Embryonic facial prominence (tissue), 1 donor: ENCODE data around the gene STX1B.

Experiments
- DNase-seq: peaks from one replicate; pipeline ENCODE4 v3.0.0-alpha.2; 2016; ENCODE audit errors: extremely low spot score

STX1B gene

DNA sequence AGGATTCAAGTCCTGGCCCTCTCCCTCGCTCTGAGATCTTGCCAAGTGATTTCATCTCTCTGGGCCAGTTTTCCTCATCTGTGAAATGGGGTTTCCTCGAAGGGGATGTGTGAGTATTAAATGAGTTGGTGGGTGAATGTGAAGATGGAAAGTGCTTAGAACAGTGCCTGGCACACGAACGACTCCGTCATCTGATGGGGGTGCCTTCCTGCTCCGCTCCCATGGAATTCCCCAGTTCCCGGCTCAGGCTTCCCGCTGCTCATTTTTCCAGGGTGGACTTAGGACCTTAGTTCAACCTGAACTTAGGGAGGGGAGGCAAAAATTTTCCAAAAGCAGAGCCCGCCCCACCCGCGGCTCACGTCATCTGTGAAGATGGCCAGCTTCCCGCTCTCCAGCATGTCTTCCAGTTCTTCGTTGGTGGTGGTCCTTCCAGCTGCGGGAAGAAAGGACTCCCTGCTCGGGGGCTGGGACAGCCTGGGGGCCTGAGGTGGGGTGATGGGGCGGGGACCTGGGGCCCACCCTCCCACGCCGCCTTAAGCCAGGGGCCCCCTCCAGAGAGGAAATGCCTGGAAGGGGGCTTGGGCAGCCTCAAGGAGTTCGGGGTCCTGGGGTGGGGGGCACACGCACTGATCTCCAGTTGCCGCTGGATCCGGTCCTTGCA is 14.0 kb downstream of the STX1B start:
- DNase-seq = no peak

DNA sequence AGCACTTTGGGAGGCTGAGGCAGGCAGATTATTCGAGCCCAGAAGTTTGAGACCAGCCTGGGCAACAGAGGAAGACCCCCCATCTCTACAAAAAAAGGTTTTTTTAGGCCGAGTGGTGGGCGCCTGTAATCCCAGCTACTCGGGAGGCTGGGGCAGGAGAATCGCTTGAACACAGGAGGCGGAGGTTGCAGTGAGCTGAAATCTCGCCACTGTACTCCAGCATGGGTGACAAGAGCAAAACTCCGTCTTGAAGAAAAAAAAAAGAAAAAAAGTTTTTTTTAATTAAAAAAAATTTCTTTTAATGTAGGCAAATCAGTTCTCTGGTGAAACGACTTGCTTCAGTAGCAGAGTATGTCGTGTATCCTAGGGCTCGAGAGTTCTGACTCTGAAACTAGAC is 14.5 kb downstream of the STX1B start:
- DNase-seq = no peak

DNA sequence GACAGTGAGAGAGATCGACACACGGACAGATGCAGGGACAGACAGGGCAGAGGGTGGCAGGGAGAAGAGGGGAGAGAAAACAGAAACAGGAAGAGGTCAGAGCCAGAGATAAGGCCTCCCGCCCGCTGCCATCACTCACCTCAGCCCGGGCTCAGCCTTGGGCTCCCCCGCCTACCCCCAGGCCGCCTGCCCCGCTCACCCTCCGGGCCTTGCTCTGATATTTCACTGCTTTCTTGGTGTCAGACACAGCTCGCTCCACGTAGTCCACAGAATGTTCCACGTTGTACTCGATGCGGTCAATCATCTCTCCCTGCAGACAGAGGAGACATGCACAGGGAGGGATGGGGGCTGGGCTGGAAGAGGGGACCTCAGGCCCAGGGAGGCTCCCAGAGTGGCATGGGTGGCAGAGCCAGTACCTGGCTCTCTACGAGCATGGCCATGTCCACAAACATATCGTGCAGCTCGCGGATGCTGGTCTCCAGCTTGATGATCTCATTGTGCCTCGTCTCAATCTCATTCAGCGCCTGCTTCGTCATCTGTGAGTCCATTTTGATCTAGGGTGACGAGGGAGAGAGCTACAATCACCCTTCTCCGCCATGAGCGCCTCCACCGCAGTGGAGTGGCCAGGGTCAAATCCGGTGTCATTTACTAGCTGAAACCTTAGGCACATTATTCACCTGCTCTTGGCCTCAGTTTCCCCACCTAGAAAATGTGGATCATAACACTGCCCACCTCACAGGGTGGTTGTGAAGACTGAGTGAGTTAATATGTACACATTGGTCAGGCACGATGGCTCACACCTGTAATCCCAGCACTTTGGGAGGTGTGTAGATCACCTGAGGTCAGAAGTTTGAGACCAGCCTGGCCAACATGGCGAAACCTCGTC is 17.3 kb downstream of the STX1B start:
- no peak for DNase-seq

DNA sequence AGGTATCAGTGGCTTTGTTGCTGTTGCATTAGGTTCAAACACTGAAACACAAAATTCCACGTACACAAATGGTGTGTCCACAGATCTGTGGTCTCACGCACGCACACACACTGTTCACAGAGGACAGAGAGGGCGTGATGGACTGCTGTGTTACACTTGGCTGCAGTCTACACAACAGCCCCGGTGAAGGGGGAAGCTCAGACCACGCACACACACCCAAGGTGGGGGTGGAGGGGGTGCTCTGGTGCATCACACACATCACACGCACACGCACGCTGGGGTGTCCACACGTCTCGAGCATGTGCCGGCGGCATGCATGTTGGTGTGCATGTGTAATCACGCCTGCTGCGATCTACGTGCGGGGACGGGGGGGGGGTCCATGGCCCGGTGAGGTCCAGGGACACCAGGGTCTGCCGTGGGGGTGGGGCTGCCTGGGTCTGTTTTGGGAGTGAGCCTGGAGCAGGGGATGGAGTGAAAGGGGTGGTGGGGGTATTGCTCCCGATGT is 18.1 kb downstream of the STX1B start:
- DNase-seq = no peak

DNA sequence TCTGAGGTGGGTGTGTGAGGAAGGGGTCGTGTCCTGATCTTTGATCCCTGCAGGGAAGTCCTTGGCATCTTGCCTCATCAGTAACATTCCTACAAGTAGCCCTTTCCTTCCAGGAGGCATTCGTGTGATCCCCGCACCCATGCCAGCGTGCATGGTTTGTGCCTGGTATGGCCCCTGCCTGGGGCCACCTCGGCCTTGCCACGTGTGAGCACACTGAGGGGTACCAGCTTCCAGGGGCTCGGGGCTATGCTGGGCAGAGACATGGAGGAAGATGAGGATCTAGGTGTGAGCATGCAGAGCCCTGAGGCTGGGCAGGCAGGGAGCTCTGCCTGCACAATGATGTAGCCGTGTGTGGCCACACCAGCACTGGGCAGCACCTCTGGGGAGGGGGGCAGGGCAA is 19.4 kb downstream of the STX1B start:
- no peak for DNase-seq

DNA sequence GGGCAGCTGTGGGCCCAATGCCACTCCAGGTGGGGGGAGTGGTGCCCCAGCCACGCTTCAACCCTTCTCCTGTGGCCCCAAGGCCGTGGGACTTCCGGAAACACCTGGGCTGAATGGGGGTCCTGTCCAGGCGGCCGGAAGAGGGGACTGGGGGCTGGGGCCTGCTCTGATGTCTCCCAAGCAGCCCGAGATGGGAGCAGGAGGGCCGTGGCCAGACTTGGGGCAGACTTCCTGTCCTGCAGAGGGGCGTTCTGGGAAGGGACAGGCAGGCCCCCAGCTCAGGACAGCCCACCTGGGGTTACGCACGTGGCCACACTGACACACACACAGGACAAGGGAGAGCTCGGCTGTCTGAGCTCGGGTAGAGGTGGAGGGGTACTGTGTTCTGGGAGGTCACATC is 20.3 kb downstream of the STX1B start:
- DNase-seq = no peak

DNA sequence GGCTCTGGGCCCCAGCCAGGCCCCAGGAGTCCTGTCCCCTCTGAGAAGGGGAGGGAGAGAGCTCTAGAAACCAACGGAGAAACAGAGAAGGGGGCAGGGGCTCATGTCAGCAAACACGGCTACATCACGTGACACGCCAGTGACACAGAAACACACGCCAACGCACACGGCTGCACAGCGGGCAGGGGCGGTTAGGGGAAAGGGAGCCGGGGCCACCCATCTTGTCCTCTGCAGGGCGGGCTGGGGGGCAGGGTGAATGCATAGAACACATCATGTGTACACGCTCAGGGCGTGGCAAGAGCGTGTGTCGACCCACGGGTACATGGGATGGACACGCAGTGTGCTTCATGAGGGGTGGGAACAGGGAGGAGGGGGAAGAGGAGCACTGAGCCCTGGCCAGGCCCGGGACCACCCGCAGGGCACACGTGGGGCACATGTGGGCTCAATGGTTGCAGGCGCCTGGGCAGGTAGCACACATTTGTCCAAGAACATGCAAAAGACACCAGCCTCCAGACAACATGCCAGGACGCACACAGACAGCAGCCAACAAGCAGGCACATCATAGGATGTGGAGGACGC is 20.9 kb downstream of the STX1B start:
- DNase-seq = no peak

DNA sequence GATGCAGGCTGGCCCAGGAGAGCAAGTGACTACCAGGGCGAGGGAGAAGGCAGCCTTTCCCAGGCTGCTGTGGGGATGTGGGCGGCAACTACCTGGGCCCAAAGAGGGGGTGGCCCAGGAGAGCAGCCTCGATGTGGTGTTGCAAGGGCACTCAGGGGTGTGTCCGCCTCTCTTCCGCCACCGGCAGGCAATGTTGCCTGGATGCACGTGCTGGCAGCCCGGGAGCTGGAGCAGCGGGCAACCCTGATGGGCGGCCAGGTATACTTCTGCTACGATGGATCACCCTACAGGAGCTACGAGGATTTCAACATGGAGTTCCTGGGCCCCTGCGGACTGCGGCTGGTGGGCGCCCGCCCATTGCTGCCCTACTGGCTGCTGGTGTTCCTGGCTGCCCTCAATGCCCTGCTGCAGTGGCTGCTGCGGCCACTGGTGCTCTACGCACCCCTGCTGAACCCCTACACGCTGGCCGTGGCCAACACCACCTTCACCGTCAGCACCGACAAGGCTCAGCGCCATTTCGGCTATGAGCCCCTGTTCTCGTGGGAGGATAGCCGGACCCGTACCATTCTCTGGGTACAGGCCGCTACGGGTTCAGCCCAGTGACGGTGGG is 22.8 kb downstream of the STX1B start:
- DNase-seq = no peak

DNA sequence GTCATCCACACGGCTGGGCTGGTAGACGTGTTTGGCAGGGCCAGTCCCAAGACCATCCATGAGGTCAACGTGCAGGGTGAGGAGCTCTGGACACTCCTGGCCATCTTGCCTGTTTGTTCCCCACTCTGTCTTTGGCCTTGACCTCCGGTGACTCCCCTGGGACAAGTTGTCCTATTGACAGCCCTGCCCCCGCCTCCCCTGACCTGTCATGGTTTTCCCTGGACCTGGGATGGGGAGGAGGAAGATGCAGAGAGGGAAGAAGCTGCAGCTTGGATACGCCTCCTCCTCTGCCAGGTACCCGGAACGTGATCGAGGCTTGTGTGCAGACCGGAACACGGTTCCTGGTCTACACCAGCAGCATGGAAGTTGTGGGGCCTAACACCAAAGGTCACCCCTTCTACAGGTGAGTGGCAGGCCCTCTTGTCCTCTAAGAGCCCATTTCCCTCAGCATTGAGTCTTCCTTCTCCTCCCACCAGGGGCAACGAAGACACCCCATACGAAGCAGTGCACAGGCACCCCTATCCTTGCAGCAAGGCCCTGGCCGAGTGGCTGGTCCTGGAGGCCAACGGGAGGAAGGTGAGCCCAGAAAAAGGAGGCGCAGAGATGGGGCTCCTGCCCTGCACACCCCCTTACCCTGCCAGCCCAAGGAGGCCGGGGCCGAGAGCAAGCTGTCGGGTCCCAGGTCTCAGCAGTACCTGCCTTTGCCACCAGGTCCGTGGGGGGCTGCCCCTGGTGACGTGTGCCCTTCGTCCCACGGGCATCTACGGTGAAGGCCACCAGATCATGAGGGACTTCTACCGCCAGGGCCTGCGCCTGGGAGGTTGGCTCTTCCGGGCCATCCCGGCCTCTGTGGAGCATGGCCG is 24.1 kb downstream of the STX1B start:
- DNase-seq = no peak

DNA sequence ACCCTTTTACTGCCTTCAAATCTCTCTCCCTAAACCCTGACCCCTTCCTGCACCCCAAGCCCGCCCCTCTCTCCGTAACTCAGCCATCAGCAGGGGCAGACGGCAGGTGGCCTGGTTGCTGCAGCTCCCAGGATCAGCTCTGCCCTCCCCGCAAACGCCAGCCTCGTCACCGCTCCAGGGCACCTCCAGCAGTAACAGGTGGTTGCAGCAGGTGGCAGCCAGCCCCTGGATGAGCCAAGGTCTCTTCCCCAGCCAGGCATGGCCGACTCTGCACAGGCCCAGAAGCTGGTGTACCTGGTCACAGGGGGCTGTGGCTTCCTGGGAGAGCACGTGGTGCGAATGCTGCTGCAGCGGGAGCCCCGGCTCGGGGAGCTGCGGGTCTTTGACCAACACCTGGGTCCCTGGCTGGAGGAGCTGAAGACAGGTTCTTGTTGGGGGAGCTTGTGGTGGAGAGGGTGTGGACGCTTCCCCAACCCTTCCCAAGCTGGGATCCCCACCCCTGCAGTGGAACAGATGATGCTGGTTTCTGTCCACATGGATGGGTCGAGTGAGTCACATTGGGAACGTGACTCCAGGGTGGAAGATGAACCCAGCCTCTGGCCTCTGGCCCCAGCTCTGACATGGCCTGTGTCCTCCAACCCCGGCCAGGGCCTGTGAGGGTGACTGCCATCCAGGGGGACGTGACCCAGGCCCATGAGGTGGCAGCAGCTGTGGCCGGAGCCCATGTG is 24.9 kb downstream of the STX1B start:
- DNase-seq = no peak

DNA sequence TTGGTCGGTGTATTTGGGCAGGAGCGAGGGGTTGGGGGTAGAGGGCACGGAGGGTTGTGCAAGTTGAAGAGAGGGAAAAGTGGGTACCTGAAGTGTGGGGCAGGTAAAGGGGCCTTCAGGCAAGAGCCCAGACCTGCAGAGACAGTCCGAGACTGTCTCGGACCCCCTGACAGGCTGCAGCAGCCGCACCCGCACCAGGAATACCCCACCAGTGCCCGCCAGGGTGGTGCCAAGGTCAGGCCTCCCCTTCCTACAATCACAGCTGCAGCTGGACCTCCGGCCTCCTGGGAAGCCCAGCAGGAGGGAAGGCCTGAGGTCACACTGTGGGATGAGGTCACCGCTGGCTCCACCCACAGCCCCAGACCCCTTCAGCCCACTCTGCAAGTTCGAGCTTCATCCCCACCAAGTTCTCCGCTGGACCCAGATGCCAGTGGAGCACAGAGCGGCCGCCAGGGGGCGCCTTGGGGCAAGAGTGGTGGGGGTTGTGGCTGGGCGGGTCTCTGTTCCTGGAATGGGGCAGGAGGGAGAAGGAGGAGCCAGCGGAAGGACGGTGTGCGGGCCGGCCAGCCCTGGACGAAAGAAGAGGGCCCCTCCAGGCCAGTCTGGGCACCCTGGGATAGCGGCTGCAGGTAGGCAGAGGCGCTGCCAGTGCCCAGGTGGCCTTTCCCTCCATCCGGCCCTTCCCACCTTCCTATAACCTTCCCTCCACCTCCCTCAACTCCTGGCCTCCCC is 25.6 kb downstream of the STX1B start, which contains the start of gene HSD3B7:
TSS of gene HSD3B7 (plus strand) at position 539 of the 732 bp plus-strand sequence. CDS start 452 bp downstream, outside the sequence.
- peak; percentile 76 for DNase-seq

DNA sequence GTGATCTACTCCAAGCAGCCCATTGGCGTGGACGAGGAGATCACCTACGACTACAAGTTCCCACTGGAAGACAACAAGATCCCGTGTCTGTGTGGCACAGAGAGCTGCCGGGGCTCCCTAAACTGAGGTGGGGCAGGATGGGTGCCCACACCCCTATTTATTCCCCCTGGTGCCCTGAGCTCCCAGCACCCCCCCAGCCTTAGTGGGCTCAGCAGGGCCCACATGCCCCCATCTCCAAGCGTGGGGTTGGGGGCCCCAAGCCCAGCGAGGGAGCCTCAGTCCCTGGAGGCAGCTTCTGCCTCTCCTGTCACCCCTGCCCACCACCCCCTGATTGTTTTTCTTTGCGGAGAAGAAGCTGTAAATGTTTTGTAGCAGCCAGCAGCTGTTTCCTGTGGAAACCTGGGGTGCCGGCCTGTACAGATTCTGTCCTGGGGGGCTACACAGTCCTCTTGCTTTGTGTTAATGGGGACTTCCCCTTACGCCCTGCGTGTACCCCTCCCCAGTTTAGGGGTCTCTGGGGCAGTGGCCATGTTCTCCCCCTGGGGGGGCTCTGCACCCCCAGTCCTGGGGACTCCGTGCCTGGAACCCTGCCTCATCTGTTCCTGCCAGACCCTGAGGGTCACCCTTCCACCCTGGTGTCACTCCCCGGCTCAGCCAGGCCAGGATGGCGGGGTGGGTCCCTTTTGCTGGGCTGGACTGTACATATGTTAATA is 26.4 kb downstream of the STX1B start:
- no peak for DNase-seq

DNA sequence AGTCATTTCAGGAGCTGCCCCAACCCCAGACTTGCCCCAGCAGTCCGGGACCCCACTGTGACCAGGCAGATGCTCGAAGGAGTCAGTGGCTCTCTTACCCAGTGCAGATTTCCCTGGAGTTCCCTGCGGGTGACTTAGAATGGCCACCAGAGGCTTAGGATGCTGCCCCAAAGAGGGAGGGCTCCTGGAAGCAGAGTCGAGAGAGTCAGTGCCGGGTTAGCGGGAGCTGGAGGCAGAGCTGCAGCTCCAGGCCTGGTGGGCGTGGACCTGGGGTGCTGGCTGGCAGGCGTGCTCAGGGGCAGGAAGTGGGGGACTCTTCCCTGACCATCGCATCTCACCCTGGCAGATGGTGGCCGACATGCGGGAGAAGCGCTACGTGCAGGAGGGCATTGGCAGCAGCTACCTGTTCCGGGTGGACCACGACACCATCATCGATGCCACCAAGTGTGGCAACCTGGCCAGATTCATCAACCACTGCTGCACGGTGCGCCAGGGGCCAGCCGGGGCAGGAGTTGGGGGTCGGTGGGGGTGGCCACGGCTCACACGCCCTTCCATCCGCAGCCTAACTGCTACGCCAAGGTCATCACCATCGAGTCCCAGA is 27.0 kb downstream of the STX1B start:
- DNase-seq = no peak

DNA sequence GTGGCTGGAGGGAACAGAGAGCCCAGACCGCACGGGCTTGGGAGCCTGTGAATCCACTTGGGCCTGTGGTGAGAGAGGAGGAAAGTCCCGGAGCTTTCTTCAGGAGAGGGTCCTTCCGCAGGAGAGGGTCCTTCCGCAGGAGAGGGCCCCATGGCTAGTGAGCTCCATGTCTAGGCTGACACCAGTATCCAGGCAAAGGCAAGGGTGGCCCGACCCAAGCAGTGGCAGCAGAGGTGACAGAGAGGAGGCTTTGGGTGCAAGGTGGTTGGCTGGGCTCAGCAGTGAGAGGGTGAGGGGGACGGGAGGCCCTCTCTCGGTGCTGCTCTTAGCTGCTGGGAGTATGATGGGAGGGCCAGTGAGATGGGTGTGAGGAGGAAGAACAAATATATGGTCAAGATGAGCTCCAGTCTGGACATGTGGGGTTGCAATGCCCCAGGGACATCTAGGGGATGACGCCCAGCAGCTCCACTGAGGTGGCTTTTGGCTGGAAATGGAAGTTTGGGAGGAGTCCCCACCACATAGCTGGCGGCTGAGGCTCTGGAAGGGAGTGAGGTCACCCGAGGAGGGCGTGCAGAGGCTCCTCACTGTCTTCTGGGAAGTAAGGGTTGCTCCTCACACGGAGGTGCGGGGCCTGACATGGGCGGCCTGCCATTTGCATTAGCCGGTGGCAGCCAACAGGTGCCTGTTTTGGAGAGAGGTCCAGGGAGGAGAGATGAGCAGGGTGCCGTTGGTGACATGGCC is 27.7 kb downstream of the STX1B start:
- no peak for DNase-seq

DNA sequence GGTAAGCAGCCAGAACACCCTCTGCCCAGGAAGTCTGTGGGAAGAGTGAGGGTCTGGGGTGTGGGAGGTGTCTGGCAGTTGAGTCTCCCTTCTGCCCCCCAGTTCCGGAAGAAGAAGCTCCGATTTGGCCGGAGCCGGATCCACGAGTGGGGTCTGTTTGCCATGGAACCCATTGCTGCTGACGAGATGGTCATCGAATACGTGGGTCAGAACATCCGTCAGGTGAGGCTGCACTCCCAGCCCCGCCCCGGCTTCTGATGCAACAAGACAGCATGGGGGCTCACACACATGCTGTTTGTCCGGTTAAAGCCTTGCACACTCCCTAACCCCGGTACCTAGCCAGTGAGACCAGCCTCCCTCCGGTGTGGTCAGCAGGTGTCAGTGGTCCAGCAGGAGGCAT is 29.5 kb downstream of the STX1B start:
- no peak for DNase-seq

DNA sequence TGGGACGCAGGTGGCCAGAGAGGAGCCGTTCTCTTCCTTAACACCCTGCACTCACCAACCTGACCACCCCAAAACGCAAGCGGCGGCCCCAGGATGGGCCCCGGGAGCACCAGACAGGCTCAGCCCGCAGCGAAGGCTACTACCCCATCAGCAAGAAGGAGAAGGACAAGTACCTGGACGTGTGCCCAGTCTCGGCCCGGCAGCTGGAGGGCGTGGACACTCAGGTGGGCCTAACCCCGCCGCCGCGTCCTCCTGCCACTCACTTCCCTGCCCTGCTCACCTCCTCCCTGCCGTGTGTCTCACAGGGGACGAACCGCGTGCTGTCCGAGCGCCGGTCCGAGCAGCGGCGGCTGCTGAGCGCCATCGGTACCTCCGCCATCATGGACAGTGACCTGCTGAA is 30.0 kb downstream of the STX1B start:
- no peak for DNase-seq

DNA sequence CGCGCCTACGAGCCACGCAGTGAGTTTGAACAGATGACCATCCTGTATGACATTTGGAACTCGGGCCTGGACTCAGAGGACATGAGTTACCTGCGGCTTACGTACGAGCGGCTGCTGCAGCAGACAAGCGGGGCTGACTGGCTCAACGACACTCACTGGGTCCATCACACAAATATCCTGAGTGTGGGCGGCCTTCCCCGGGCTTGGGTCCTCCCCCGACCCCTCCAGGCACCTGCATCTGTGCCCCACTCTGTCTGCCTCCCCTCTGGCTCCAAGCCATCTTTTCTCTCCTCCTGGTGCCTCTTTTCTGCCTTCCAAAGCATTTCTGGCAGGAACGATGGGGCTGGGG is 30.4 kb downstream of the STX1B start:
- no peak for DNase-seq
